Measurements from ENCODE around the gene MBP. TPM values are rescaled to one million over a fixed set of nuclear protein-coding genes. Genes with fewer than 3 reads are reported as not detected.

MBP gene
- total and polyA plus RNA-seq, 2 of the 4 experiments (the other 2 are of a cell fraction), result 0.72 to 0.90 TPM

GRCh38 chr18:77177009-77177408 is 44.4 kb upstream of the MBP start:
- Histone ChIP-seq H3K4me1 (ENCODE audit: control insufficient read depth, insufficient read depth, low read length) (no peaks in the 10 kb centered on the region; the same call in 1 of the 2 replicates), H3K9me1 (ENCODE audit: insufficient read depth, low read length) (no peaks in the 10 kb centered on the region), H2AK5ac (ENCODE audit: low read depth, low read length) (no peak overlapping the region), H2BK20ac (ENCODE audit: low read depth, low read length) (no peak overlapping the region), H2BK5ac (ENCODE audit: low read depth, low read length, poor library complexity, severe bottlenecking) (no peak overlapping the region), H4K8ac (ENCODE audit: low read depth in 2 of 2, low read length in 2 of 2) (no peak overlapping the region), H3K36me3 (ENCODE audit: control insufficient read depth, insufficient read depth, low read length) (no peaks in the 10 kb centered on the region), H3K9me3 (ENCODE audit: control insufficient read depth, insufficient read depth, low read length) (no peaks in the 10 kb centered on the region), H3K4me2 (ENCODE audit: low read depth, low read length) (no peak overlapping the region), H3K14ac (replicated peaks; ENCODE audit: low read depth, low read length) (no peak overlapping the region), H4K5ac (ENCODE audit: low read depth, low read length) (no peak overlapping the region), H4K20me1 (ENCODE audit: insufficient read depth, low read length) (no peaks in the 10 kb centered on the region), H3K4me3 (ENCODE audit: insufficient read depth, low read depth, low read length) (no peak overlapping the region), H3K79me1 (ENCODE audit: low read depth in 1 of 2, low read length in 2 of 2) (no peaks in the 10 kb centered on the region), H2BK15ac (ENCODE audit: low read depth, low read length) (no peak overlapping the region), H3K27ac (ENCODE audit: insufficient read depth, low read length) (no peak overlapping the region), H3K9ac (ENCODE audit: low read depth, low read length) (no peak overlapping the region), H3K56ac (ENCODE audit: extremely low read depth, insufficient read depth, low read length) (no peak overlapping the region), H2BK120ac (ENCODE audit: low read depth, low read length) (no peak overlapping the region), H2AK9ac (replicated peaks; ENCODE audit: low read depth, low read length, poor library complexity) (no peak overlapping the region), H3K27me3 (ENCODE audit: control insufficient read depth, insufficient read depth, low read length) (0 out of 2 replicates have a peak, but pooled peaks cover 5% of the 10 kb centered on the region), H3K23ac (ENCODE audit: low read depth, low read length) (no peak overlapping the region), H4K91ac (ENCODE audit: insufficient read depth, low read depth, low read length) (no peak overlapping the region), H2AFZ (replicated peaks; ENCODE audit: low read length, poor library complexity) (no peak overlapping the region), H3K4ac (ENCODE audit: low read depth, low read length) (no peak overlapping the region), H3K18ac (ENCODE audit: low read depth, low read length) (no peak overlapping the region)
- WGBS, 2 experiments (ENCODE audit: extremely low coverage in 2 of 2, insufficient read length in 1 of 2), result no CpG with 5 or more reads among the region's 1 CpG
- BruUV-seq (replicated peaks), result no TSS peak
- POLR2A ChIA-PET (ENCODE audit: unreplicated experiment), result no interaction called here
- ATAC-seq (ENCODE audit: low read depth), result peak; percentile 75; the same call in 1 of the 2 replicates
- CTCF ChIA-PET, result no interaction called here
- DNase-seq, result peak; percentile 63
- intact Hi-C loops (cut with micrococcal nuclease), result no loop called here
- no peak for TF ChIP-seq NFE2L2 (IDR thresholded peaks at IDR 0.05; ENCODE audit: low read depth, low read length)
- no peak for TF ChIP-seq BHLHE40 (IDR thresholded peaks at IDR 0.05; ENCODE audit: low read depth, low read length)
- TF ChIP-seq CEBPB (IDR thresholded peaks at IDR 0.05; ENCODE audit: low read depth, low read length), result no peak
- no peak for TF ChIP-seq RCOR1 (IDR thresholded peaks at IDR 0.05; ENCODE audit: insufficient replicate concordance, low read length)
- no peak for TF ChIP-seq MAZ (IDR thresholded peaks at IDR 0.05; ENCODE audit: borderline replicate concordance, low read depth, low read length)
- no peak for TF ChIP-seq SMC3 (IDR thresholded peaks at IDR 0.05; ENCODE audit: low read depth, low read length)
- TF ChIP-seq ELK1 (IDR thresholded peaks at IDR 0.05; ENCODE audit: borderline replicate concordance, low read depth, low read length), result no peak
- no peak for TF ChIP-seq USF2 (IDR thresholded peaks at IDR 0.05; ENCODE audit: low read depth, low read length)
- TF ChIP-seq RAD21 (IDR thresholded peaks at IDR 0.05; ENCODE audit: low read length), result no peak
- TF ChIP-seq MAFK (IDR thresholded peaks at IDR 0.05; ENCODE audit: low read depth, low read length), result no peak
- no peak for TF ChIP-seq RFX5 (IDR thresholded peaks at IDR 0.05; ENCODE audit: low read depth, low read length)
- no peak for TF ChIP-seq POLR2A (IDR thresholded peaks at IDR 0.05; ENCODE audit: low read depth, low read length)
- in situ Hi-C loops (cut with MboI; ENCODE audit: low sequenced_read_pairs), result no loop called here
- dilution Hi-C loops (cut with HindIII; ENCODE audit: low sequenced_read_pairs, unreplicated experiment), result no loop called here

Data from IMR-90 (cell line).